Right lobe of liver (tissue), 6 donors: ENCODE results near the gene LMNTD2. TPM values are rescaled to one million over a fixed set of nuclear protein-coding genes. Genes with fewer than 3 reads are reported as not detected.
A peak's percentile ranks its signal among the peaks of the same experiment; 100 is the strongest.

Source experiments
- ATAC-seq, 4 donors: fragments of 200-7000 bp; cut with Tn5 transposase; one replicate each; pipeline ENCODE4 v1.9.1; 2020; ENCODE audit warnings: mild to moderate bottlenecking in 4 of 4, moderate library complexity in 4 of 4
- DNase-seq, 3 donors: peaks; one replicate each; pipeline ENCODE4 v3.0.0-alpha.2; 2020
- H3K27ac ChIP-seq, 3 donors: fragments of 200-600 bp; one replicate each; pipeline ENCODE4 v1.8.0; 2022
- H3K27me3 ChIP-seq, 2 donors: fragments of 200-600 bp; one replicate each; pipeline ENCODE4 v1.8.0; 2022
- H3K36me3 ChIP-seq, 4 donors: fragments of 200-600 bp; sonication (generic) in 1 of 4; one replicate each; pipeline versions ENCODE4 v1.5.1 to v1.8.0; 2017 to 2022; ENCODE audit warnings: control low read depth in 1 of 4
- H3K4me1 ChIP-seq, 4 donors: fragments of 200-600 bp; sonication (generic) in 1 of 4; one replicate each; pipeline versions ENCODE4 v1.5.1 to v1.8.0; 2017 to 2022; ENCODE audit warnings: control low read depth in 1 of 4
- H3K4me3 ChIP-seq, 3 donors: fragments of 200-600 bp; one replicate each; pipeline ENCODE4 v1.8.0; 2022
- H3K9me3 ChIP-seq, 4 donors: fragments of 200-600 bp; sonication (generic) in 1 of 4; one replicate each; pipeline versions ENCODE4 v1.5.1 to v1.8.0; 2017 to 2022; ENCODE audit warnings: control low read depth in 1 of 4
- POLR2A ChIP-seq: fragments of 450-650 bp; IDR thresholded peaks from one replicate; pipeline ENCODE4 v1.6.1; 2017; ENCODE audit warnings: antibody characterized with exemption, mild to moderate bottlenecking
- WGBS: methylation state at CpG from one replicate; pipeline ENCODE4 v1.1.6; 2018; ENCODE audit warnings: low coverage, low lambda C conversion rate; ENCODE audit not compliant: insufficient coverage; ENCODE audit errors: missing lambda C conversion rate; 5-methylcytosine and 5-hydroxymethylcytosine counted together
- intact Hi-C, 2 donors: fragments of 100-400 bp; cut with DNase I; formaldehyde crosslinking; loops; one replicate each; pipeline versions ENCODE4 v1.11.2 to v1.14.1; 2022
- total RNA-seq, 6 experiments: library from RNA; depleted of rRNA in 2 of 6; stranded (reverse); fragments of >200 nt in 2 of 6; fragmentation: NEBNext Ultra II Directional in 3 of 6; extraction: Animal tissue kit (Norgen Biotek cat#: 25700) in 3 of 6; gene quantifications; one replicate each; pipeline versions ENCODE4 v1.1.0 to v1.2.4, GENCODE V29; 2016 to 2023
- TF ChIP-seq, protein P1 (sequence below), 4 donors: fragments of 200-600 bp in 3 of 4; fragments of 450-650 bp in 1 of 4; IDR thresholded peaks; one replicate each; pipeline versions ENCODE4 v1.5.1 to v1.8.0; 2016 to 2022; ENCODE audit warnings: antibody characterized with exemption in 4 of 4, mild to moderate bottlenecking in 2 of 4
- donor health status: DM: no; HTN: yes; CAD: no.
- donor health status: DM: no; HTN: no; CAD: no.
- donor health status: DM: no; HTN: no; CAD: no.
- donor health status: DM: no; HTN: yes; CAD: no.
- donor health status: DM: no; HTN: yes; CAD: no.

LMNTD2 gene
- total RNA-seq, 6 experiments from 2014 or later = 4.7 to 14.7 (median 7.9) TPM

- TF ChIP-seq, protein P1, sequence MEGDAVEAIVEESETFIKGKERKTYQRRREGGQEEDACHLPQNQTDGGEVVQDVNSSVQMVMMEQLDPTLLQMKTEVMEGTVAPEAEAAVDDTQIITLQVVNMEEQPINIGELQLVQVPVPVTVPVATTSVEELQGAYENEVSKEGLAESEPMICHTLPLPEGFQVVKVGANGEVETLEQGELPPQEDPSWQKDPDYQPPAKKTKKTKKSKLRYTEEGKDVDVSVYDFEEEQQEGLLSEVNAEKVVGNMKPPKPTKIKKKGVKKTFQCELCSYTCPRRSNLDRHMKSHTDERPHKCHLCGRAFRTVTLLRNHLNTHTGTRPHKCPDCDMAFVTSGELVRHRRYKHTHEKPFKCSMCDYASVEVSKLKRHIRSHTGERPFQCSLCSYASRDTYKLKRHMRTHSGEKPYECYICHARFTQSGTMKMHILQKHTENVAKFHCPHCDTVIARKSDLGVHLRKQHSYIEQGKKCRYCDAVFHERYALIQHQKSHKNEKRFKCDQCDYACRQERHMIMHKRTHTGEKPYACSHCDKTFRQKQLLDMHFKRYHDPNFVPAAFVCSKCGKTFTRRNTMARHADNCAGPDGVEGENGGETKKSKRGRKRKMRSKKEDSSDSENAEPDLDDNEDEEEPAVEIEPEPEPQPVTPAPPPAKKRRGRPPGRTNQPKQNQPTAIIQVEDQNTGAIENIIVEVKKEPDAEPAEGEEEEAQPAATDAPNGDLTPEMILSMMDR (IDR thresholded peaks at IDR 0.05) = no peak
- peak; percentile 68 for TF ChIP-seq POLR2A
- 25% methylated on average over 3 of the region's 97 CpGs for WGBS
- H3K4me1 ChIP-seq = peaks cover 0 to 22% (median 8%) of the 10 kb centered on the region in 4 donors
Observed at GRCh38 chr11:535519-536454, 24.8 kb downstream of the LMNTD2 start, which contains the start of gene HRAS. HRAS (minus strand) TSS chr11:535576.

GRCh38 chr11:535210-535518, 25.4 kb downstream of the LMNTD2 start:
- DNase-seq (no peak), ATAC-seq (no peak)
- WGBS = no CpG with 5 or more reads among the region's 56 CpGs
- intact Hi-C loops = no loop called here
- Histone ChIP-seq H3K9me3 (no peaks in the 10 kb centered on the region), H3K4me1 (peaks cover 0 to 22% (median 8%) of the 10 kb centered on the region in 4 donors), H3K27ac (no peak overlapping the region), H3K4me3 (peak overlapping the region; percentile 70 to 78 (median 74)), H3K36me3 (peaks cover 0 to 9% (median 0%) of the 10 kb centered on the region in 4 donors), H3K27me3 (no peaks in the 10 kb centered on the region)
- no peak for TF ChIP-seq POLR2A
- TF ChIP-seq, protein P1 (IDR thresholded peaks at IDR 0.05) = no peak

More at GRCh38 chr11:535519-536454, 24.8 kb downstream of the LMNTD2 start, which contains the start of gene HRAS:
- intact Hi-C loops = no loop called here
- DNase-seq (peak; percentile 96 to 97 (median 96)), ATAC-seq (peak; percentile 84 to 91 (median 88))
- H3K9me3 ChIP-seq = no peaks in the 10 kb centered on the region
- H3K27me3 ChIP-seq = no peaks in the 10 kb centered on the region
- peaks cover 0 to 9% (median 0%) of the 10 kb centered on the region in 4 donors for H3K36me3 ChIP-seq
- H3K4me3 ChIP-seq = peak within 1 kb of the TSS; percentile 70 to 78 (median 74)
- H3K27ac ChIP-seq = peak within 1 kb of the TSS; percentile 44 to 47 (median 47)

GRCh38 chr11:534396-535209, 25.9 kb downstream of the LMNTD2 start:
- ATAC-seq (peak in 1 of 4 donors; percentile 2), DNase-seq (peak; percentile 60 to 62 (median 60))
- Histone ChIP-seq H3K36me3 (peaks cover 0 to 9% (median 0%) of the 10 kb centered on the region in 4 donors), H3K4me1 (peaks cover 0 to 22% (median 8%) of the 10 kb centered on the region in 4 donors), H3K27me3 (no peaks in the 10 kb centered on the region), H3K4me3 (peak overlapping the region; percentile 70 to 78 (median 74)), H3K9me3 (no peaks in the 10 kb centered on the region), H3K27ac (no peak overlapping the region)
- WGBS = 3% methylated on average over 8 of the region's 66 CpGs
- TF ChIP-seq, protein P1 (IDR thresholded peaks at IDR 0.05) = no peak
- no peak for TF ChIP-seq POLR2A
- intact Hi-C loops = no loop called here

- Histone ChIP-seq H3K36me3 (peaks cover 0 to 9% (median 0%) of the 10 kb centered on the region in 4 donors), H3K27ac (no peak overlapping the region), H3K4me3 (peak overlapping the region in 2 of 3 donors; percentile 74 to 78), H3K4me1 (peaks cover 0 to 22% (median 8%) of the 10 kb centered on the region in 4 donors), H3K9me3 (no peaks in the 10 kb centered on the region), H3K27me3 (no peaks in the 10 kb centered on the region)
- ATAC-seq (no peak), DNase-seq (no peak)
- TF ChIP-seq, protein P1 (IDR thresholded peaks at IDR 0.05) = no peak
- TF ChIP-seq POLR2A = no peak
- intact Hi-C loops = no loop called here
- WGBS = 93% methylated on average over 10 of the region's 37 CpGs
Observed at GRCh38 chr11:533586-534395, 26.7 kb downstream of the LMNTD2 start.
